Ectodermal cell (in vitro differentiated cells): ENCODE measurements around the gene ARID4B.

Experiments used
- H3K27ac ChIP-seq: 2 replicates; pipeline ENCODE4 v1.7.0; 2013; ENCODE audit warnings: mild to moderate bottlenecking, low read depth, low read length; ENCODE audit not compliant: insufficient read depth, poor library complexity, severe bottlenecking
- H3K27me3 ChIP-seq: 2 replicates; pipeline ENCODE4 v1.7.0; 2013; ENCODE audit warnings: mild to moderate bottlenecking, low read length; ENCODE audit not compliant: insufficient read depth, control insufficient read depth, poor library complexity, severe bottlenecking
- H3K36me3 ChIP-seq: one replicate; pipeline ENCODE4 v1.7.0; 2013; ENCODE audit warnings: low read length; ENCODE audit not compliant: control insufficient read depth, insufficient read depth
- H3K4me1 ChIP-seq: one replicate; pipeline ENCODE4 v1.7.0; 2013; ENCODE audit warnings: low read length; ENCODE audit not compliant: control insufficient read depth, insufficient read depth
- H3K4me3 ChIP-seq: 2 replicates; pipeline ENCODE4 v1.7.0; 2013; ENCODE audit warnings: low read depth, low read length, control low read depth; ENCODE audit not compliant: insufficient read depth
- H3K9me3 ChIP-seq: 2 replicates; pipeline ENCODE4 v1.7.0; 2013; ENCODE audit warnings: mild to moderate bottlenecking, low read length, moderate library complexity; ENCODE audit not compliant: control insufficient read depth
- WGBS, 2 experiments: methylation state at CpG; one replicate each; pipeline ENCODE4 v1.1.7; 2013; ENCODE audit warnings: missing lambda C conversion rate in 2 of 2; 5-methylcytosine and 5-hydroxymethylcytosine counted together

Gene ARID4B

GRCh38 chr1:235124665-235125064 is 203.3 kb downstream of the ARID4B start:
- H3K27me3 ChIP-seq, result no peaks in the 10 kb centered on the region
- H3K27ac ChIP-seq, result no peak overlapping the region
- H3K9me3 ChIP-seq, result no peaks in the 10 kb centered on the region
- H3K4me1 ChIP-seq, result no peaks in the 10 kb centered on the region
- no peak overlapping the region for H3K4me3 ChIP-seq
- no peaks in the 10 kb centered on the region for H3K36me3 ChIP-seq
- 89 to 100% methylated on average over 1 of the region's 1 CpG for WGBS, 2 experiments

DNA sequence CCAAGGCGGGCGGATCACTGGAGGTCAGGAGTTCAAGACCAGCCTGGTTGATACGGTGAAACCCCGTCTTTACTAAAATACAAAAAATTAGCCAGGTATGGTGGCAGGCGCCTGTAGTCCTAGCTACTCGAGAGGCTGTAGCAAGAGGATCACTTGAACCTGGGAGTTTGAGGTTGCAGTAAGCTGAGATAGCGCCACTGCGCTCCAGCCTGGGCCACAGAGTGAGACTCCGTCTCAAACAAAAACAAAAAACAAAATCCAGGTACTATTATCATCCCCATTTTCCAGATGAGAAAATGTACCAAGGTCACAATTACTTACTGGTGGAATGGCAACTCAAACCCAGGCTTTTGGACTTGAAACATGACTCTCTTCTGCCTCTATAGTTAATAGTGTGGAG is 203.9 kb downstream of the ARID4B start:
- 89 to 95% methylated on average over 9 of the region's 9 CpGs for WGBS, 2 experiments
- H3K36me3 ChIP-seq, result no peaks in the 10 kb centered on the region
- no peaks in the 10 kb centered on the region for H3K27me3 ChIP-seq
- no peaks in the 10 kb centered on the region for H3K9me3 ChIP-seq
- no peak overlapping the region for H3K4me3 ChIP-seq
- no peak overlapping the region for H3K27ac ChIP-seq
- H3K4me1 ChIP-seq, result no peaks in the 10 kb centered on the region

- no peaks in the 10 kb centered on the region for H3K4me1 ChIP-seq
- no peaks in the 10 kb centered on the region for H3K9me3 ChIP-seq
- no peak overlapping the region for H3K27ac ChIP-seq
- no peak overlapping the region for H3K4me3 ChIP-seq
- H3K27me3 ChIP-seq, result no peaks in the 10 kb centered on the region
- WGBS, 2 experiments, result 91 to 100% methylated on average over 1 of the region's 1 CpG
- H3K36me3 ChIP-seq, result peaks cover 15% of the 10 kb centered on the region
These were observed 205.6 kb downstream of the ARID4B start for GRCh38 chr1:235122348-235122747.
